HepG2 (cell line): Measurements from ENCODE around the gene TMPRSS7. TPM values are rescaled to one million over a fixed set of nuclear protein-coding genes. Genes with fewer than 3 reads are reported as not detected.

Source experiments
- ATAC-seq: fragments of 200-7000 bp; cut with Tn5 transposase; 3 replicates; pipeline ENCODE4 v1.9.1; 2020; ENCODE audit warnings: mild to moderate bottlenecking, moderate library complexity
- BruUV-seq: library from RNA; stranded (reverse); fragments of 400-500 nt; replicated peaks from 2 replicates; lab custom pipeline; 2021; lab: Mats Ljungman, UMichigan
- CTCF ChIA-PET: fragments of 300-600 bp; formaldehyde crosslinking; extraction: SDS; loops from one replicate; lab custom pipeline; 2021; ENCODE audit warnings: low total read pairs, inconsistent platforms, low intra/inter-chr PET ratio; lab: Yijun Ruan, JAX
- POLR2A ChIA-PET: fragments of 350-600 bp; sonication (Branson Sonifier 250); formaldehyde crosslinking; loops from one replicate; lab custom pipeline; 2020; ENCODE audit warnings: antibody characterized with exemption, inconsistent platforms; lab: Yijun Ruan, JAX
- DNase-seq: peaks from one replicate; pipeline ENCODE4 v3.0.0-alpha.2; 2015; ENCODE audit warnings: low spot score
- FAIRE-seq: peaks from 3 replicates; lab custom pipeline; 2011; peaks lifted over from hg19 to GRCh38; lab: Jason Lieb, UNC
- H2AFZ ChIP-seq: one replicate; pipeline ENCODE4 v1.6.1; 2011; ENCODE audit warnings: low read length, inconsistent platforms
- H3K27ac ChIP-seq: fragments of 300-600 bp; 3 replicates; pipeline ENCODE4 v1.8.0; 2011; ENCODE audit warnings: mixed run types, mild to moderate bottlenecking, mixed read lengths, low read length, inconsistent platforms; ENCODE audit not compliant: insufficient read depth; ENCODE audit errors: extremely low read length
- H3K27me3 ChIP-seq, 2 experiments: fragments of 200-600 bp in 1 of 2; 2 replicates in 1 of 2; 3 replicates in 1 of 2; pipeline versions ENCODE4 v1.6.0 to v1.8.0; 2011; ENCODE audit warnings: low read length in 2 of 2, mild to moderate bottlenecking in 2 of 2, moderate library complexity in 2 of 2, inconsistent platforms in 1 of 2; ENCODE audit not compliant: insufficient read depth in 2 of 2, control insufficient read depth in 1 of 2
- H3K36me3 ChIP-seq, 2 experiments: fragments of 200-600 bp in 1 of 2; replicated peaks in 1 of 2; 2 replicates in 1 of 2; 3 replicates in 1 of 2; pipeline versions ENCODE4 v1.5.1 to v1.8.0; 2011; ENCODE audit warnings: low read length in 2 of 2, inconsistent platforms in 1 of 2; ENCODE audit not compliant: insufficient read depth in 2 of 2, control insufficient read depth in 1 of 2
- H3K4me1 ChIP-seq: 2 replicates; pipeline ENCODE4 v1.5.1; 2012; ENCODE audit warnings: low read length, inconsistent platforms; ENCODE audit not compliant: insufficient read depth
- H3K4me2 ChIP-seq: 2 replicates; pipeline ENCODE4 v1.6.0; 2011; ENCODE audit warnings: low read depth, low read length, inconsistent platforms
- H3K4me3 ChIP-seq, 3 experiments: fragments of 200-600 bp in 1 of 3; sonication (generic), shearing (Covaris generic) in 1 of 3; replicated peaks in 1 of 3; 2 replicates each; pipeline ENCODE4 v1.5.1; 2011 to 2016; ENCODE audit warnings: low read length in 3 of 3, inconsistent platforms in 2 of 3, low read depth in 2 of 3, mild to moderate bottlenecking in 2 of 3, control low read depth in 1 of 3, mixed read lengths in 1 of 3; ENCODE audit not compliant: insufficient read depth in 1 of 3
- H3K79me2 ChIP-seq: one replicate; pipeline ENCODE4 v1.6.1; 2011; ENCODE audit warnings: low read length, inconsistent platforms; ENCODE audit not compliant: insufficient read depth
- H3K9ac ChIP-seq: 2 replicates; pipeline ENCODE4 v1.6.0; 2011; ENCODE audit warnings: mild to moderate bottlenecking, low read depth, low read length, inconsistent platforms; ENCODE audit not compliant: insufficient read depth
- H3K9me3 ChIP-seq: 2 replicates; pipeline ENCODE4 v1.5.1; 2012; ENCODE audit warnings: mild to moderate bottlenecking, low read length
- H4K20me1 ChIP-seq: 2 replicates; pipeline ENCODE4 v1.6.0; 2011; ENCODE audit warnings: inconsistent platforms, mild to moderate bottlenecking, low read length, moderate library complexity; ENCODE audit not compliant: insufficient read depth
- MTF1 ChIP-seq: sonication (generic); formaldehyde crosslinking; IDR thresholded peaks from 2 replicates; pipeline ENCODE4 v1.5.0; 2020; ENCODE audit warnings: missing genetic modification reagents
- MTF2 ChIP-seq: sonication (generic); formaldehyde crosslinking; IDR thresholded peaks from 2 replicates; pipeline ENCODE4 v1.5.0; 2020; ENCODE audit warnings: missing genetic modification reagents, borderline replicate concordance
- PAX8 ChIP-seq: sonication (generic); formaldehyde crosslinking; IDR thresholded peaks from 2 replicates; pipeline ENCODE4 v1.8.0; 2022; ENCODE audit warnings: mild to moderate bottlenecking, missing genetic modification reagents, borderline replicate concordance
- SYNCRIP ChIP-seq: fragments of 200-400 bp; formaldehyde crosslinking; IDR thresholded peaks from 2 replicates; pipeline ENCODE4 v1.6.1; 2018; ENCODE audit warnings: mild to moderate bottlenecking, low read depth, low read length; ENCODE audit not compliant: insufficient read depth
- ZBTB49 ChIP-seq: sonication (generic); formaldehyde crosslinking; IDR thresholded peaks from 2 replicates; pipeline ENCODE4 v1.4.0; 2020; ENCODE audit warnings: missing genetic modification reagents, borderline replicate concordance
- ZNF160 ChIP-seq: sonication (generic); formaldehyde crosslinking; IDR thresholded peaks from 2 replicates; pipeline ENCODE4 v1.8.0; 2022; ENCODE audit warnings: mild to moderate bottlenecking, inconsistent platforms, missing genetic modification reagents
- ZNF510 ChIP-seq: sonication (generic); formaldehyde crosslinking; IDR thresholded peaks from 2 replicates; pipeline ENCODE4 v1.4.0; 2020; ENCODE audit warnings: low read depth, mild to moderate bottlenecking, missing genetic modification reagents
- ZNF83 ChIP-seq: sonication (generic); formaldehyde crosslinking; IDR thresholded peaks from 2 replicates; pipeline ENCODE4 v1.4.0; 2020; ENCODE audit warnings: missing genetic modification reagents, mild to moderate bottlenecking, borderline replicate concordance
- WGBS: methylation state at CpG from one replicate; pipeline ENCODE4 v1.1.6; 2017; ENCODE audit warnings: low lambda C conversion rate; 5-methylcytosine and 5-hydroxymethylcytosine counted together
- in situ Hi-C: cut with HindIII; loops from 2 replicates; pipeline ENCODE4 v1.10.0; 2017; ENCODE audit warnings: low pct_unique_long_range_greater_than_20kb; ENCODE audit not compliant: extremely low pct_ligation_motif_present
- intact Hi-C: fragments of 100-400 bp; cut with micrococcal nuclease; formaldehyde crosslinking; loops from one replicate; pipeline ENCODE4 v1.10.0; 2022; ENCODE audit not compliant: unreplicated experiment
- polyA plus RNA-seq, 8 experiments: library from polyadenylated mRNA; depleted of rRNA in 3 of 8; stranded (reverse) in 7 of 8; unstranded in 1 of 8; fragments of >200 nt; fragmentation: Illumina TruSeq in 4 of 8; extraction: Trizol in 4 of 8; gene quantifications; 2 replicates each; pipeline versions ENCODE4 v1.2.1 to v1.2.3, GENCODE V29; 2011 to 2016; ENCODE audit warnings: low read depth in 4 of 8, missing spikeins in 1 of 8, mixed read lengths in 1 of 8; ENCODE audit not compliant: insufficient read depth in 1 of 8
- total RNA-seq, 5 experiments: library from RNA; depleted of rRNA; stranded (reverse); fragments of >200 nt; fragmentation: Illumina TruSeq; extraction: Trizol; gene quantifications; 2 replicates each; pipeline ENCODE4 v1.2.3, GENCODE V29; 2016; ENCODE audit warnings: low read depth in 1 of 5

Gene TMPRSS7
- total and polyA plus RNA-seq, 2 of the 13 experiments (the other 11 are each of a cell fraction or from before 2014, with no cell fraction given), result not detected

GRCh38 chr3:112000367-112000771 is 34.2 kb upstream of the TMPRSS7 start:
- no TSS peak for BruUV-seq

More at GRCh38 chr3:112000367-112000771, 34.2 kb upstream of the TMPRSS7 start:
- Histone ChIP-seq H3K27me3 (peaks cover 5 to 23% of the 10 kb centered on the region in 2 experiments), H2AFZ (no peak overlapping the region), H3K9me3 (no peaks in the 10 kb centered on the region), H3K4me2 (no peak overlapping the region), H4K20me1 (no peaks in the 10 kb centered on the region), H3K27ac (no peak overlapping the region), H3K79me2 (no peaks in the 10 kb centered on the region), H3K36me3 (no peaks in the 10 kb centered on the region), H3K4me3 (no peak overlapping the region), H3K9ac (no peak overlapping the region), H3K4me1 (peaks cover 29% of the 10 kb centered on the region)
- intact Hi-C loops (no loop called here), in situ Hi-C loops (no loop called here)
- ChIA-PET CTCF (no interaction called here), POLR2A (interaction anchor here (2.0 kb wide), 1 partner anchor 21 kb away, joined by 11 read pairs; the partner anchor contains the start of gene ABHD10)
- TF ChIP-seq ZNF83 (CRISPR knock-in tag), result no peak
- TF ChIP-seq MTF1 (CRISPR knock-in tag), result no peak
- no peak for TF ChIP-seq ZNF510 (CRISPR knock-in tag)
- TF ChIP-seq SYNCRIP, result no peak
- TF ChIP-seq PAX8 (CRISPR knock-in tag), result no peak
- TF ChIP-seq ZBTB49 (CRISPR knock-in tag), result no peak
- no peak for TF ChIP-seq MTF2
- no peak for TF ChIP-seq ZNF160 (CRISPR knock-in tag)
- FAIRE-seq, result no peak
- DNase-seq, result no peak
- ATAC-seq, result no peak
- 36% methylated on average over 5 of the region's 5 CpGs for WGBS
